ENCODE data around the gene POT1.

- TF ChIP-seq CTCF (conservative IDR thresholded peaks at IDR 0.05; ENCODE audit: low read depth in 2 of 2) (no peak), POLR2AphosphoS5 (IDR thresholded peaks at IDR 0.05; ENCODE audit: low read depth) (no peak), ZNF114 (CRISPR knock-in tag; IDR thresholded peaks at IDR 0.05) (no peak), EZH2 (IDR thresholded peaks at IDR 0.05; ENCODE audit: low read depth, unreplicated experiment) (no peak), EZH2phosphoT487 (IDR thresholded peaks at IDR 0.05; ENCODE audit: unreplicated experiment) (no peak)
- TF ChIP-seq, protein P1, sequence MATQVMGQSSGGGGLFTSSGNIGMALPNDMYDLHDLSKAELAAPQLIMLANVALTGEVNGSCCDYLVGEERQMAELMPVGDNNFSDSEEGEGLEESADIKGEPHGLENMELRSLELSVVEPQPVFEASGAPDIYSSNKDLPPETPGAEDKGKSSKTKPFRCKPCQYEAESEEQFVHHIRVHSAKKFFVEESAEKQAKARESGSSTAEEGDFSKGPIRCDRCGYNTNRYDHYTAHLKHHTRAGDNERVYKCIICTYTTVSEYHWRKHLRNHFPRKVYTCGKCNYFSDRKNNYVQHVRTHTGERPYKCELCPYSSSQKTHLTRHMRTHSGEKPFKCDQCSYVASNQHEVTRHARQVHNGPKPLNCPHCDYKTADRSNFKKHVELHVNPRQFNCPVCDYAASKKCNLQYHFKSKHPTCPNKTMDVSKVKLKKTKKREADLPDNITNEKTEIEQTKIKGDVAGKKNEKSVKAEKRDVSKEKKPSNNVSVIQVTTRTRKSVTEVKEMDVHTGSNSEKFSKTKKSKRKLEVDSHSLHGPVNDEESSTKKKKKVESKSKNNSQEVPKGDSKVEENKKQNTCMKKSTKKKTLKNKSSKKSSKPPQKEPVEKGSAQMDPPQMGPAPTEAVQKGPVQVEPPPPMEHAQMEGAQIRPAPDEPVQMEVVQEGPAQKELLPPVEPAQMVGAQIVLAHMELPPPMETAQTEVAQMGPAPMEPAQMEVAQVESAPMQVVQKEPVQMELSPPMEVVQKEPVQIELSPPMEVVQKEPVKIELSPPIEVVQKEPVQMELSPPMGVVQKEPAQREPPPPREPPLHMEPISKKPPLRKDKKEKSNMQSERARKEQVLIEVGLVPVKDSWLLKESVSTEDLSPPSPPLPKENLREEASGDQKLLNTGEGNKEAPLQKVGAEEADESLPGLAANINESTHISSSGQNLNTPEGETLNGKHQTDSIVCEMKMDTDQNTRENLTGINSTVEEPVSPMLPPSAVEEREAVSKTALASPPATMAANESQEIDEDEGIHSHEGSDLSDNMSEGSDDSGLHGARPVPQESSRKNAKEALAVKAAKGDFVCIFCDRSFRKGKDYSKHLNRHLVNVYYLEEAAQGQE (IDR thresholded peaks at IDR 0.05; ENCODE audit: unreplicated experiment), result no peak
These were observed 132.9 kb downstream of the POT1 start for GRCh38 chr7:124796771-124797170.

All from GM23338 (cell line).